ENCODE data around the gene ELMOD3. TPM values are rescaled to one million over a fixed set of nuclear protein-coding genes. Genes with fewer than 3 reads are reported as not detected.
"Not testable (repeated sequence)": the region's sequence is repeated elsewhere in the genome, so short reads cannot be mapped to it uniquely, and the experiment has no call there.

The ELMOD3 gene
- total RNA-seq, 1 experiment from 2014 or later = 18.1 TPM

GRCh38 chr2:85377083-85377482, 22.5 kb downstream of the ELMOD3 start:
- Histone ChIP-seq H3K4me2 (no peak overlapping the region), H3K4me3 (no peak overlapping the region), H3K36me3 (ENCODE audit: low read depth) (0 out of 2 replicates have a peak, but pooled peaks cover 4% of the 10 kb centered on the region), H3K9me3 (ENCODE audit: insufficient read depth, low read depth) (0 out of 2 replicates have a peak, but pooled peaks cover 7% of the 10 kb centered on the region), H3F3A (ENCODE audit: insufficient read depth, low read depth) (no peaks in the 10 kb centered on the region; the same call in 1 of the 2 replicates), H2AFZ (no peak overlapping the region), H3K79me2 (ENCODE audit: low read depth) (no peaks in the 10 kb centered on the region), H3K9me2 (ENCODE audit: insufficient read depth) (no peaks in the 10 kb centered on the region), H3K27me3 (ENCODE audit: insufficient read depth, low read depth) (no peaks in the 10 kb centered on the region), H3K4me1 (replicated peaks; ENCODE audit: insufficient read depth) (no peaks in the 10 kb centered on the region), H4K20me1 (ENCODE audit: insufficient read depth) (no peaks in the 10 kb centered on the region), H3K27ac (no peak overlapping the region)
- DNase-seq = no peak
- intact Hi-C loops (cut with micrococcal nuclease; ENCODE audit: unreplicated experiment) = no loop called here
- ChIA-PET POLR2A (ENCODE audit: unreplicated experiment) (no interaction called here), CTCF (no interaction called here)
- TF ChIP-seq CTCF (conservative IDR thresholded peaks at IDR 0.05) (no peak), EZH2 (IDR thresholded peaks at IDR 0.05; ENCODE audit: low read depth) (no peak)
- no TSS peak for BruUV-seq (replicated peaks)

- no peak for DNase-seq
- ChIA-PET POLR2A (ENCODE audit: unreplicated experiment) (no interaction called here), CTCF (no interaction called here)
- Histone ChIP-seq H3K36me3 (ENCODE audit: low read depth) (0 out of 2 replicates have a peak, but pooled peaks cover 4% of the 10 kb centered on the region), H3K4me2 (no peak overlapping the region), H3K27ac (no peak overlapping the region), H4K20me1 (ENCODE audit: insufficient read depth) (no peaks in the 10 kb centered on the region), H3K4me1 (replicated peaks; ENCODE audit: insufficient read depth) (peaks cover 7% of the 10 kb centered on the region), H3K4me3 (no peak overlapping the region), H3K9me3 (ENCODE audit: insufficient read depth, low read depth) (0 out of 2 replicates have a peak, but pooled peaks cover 7% of the 10 kb centered on the region), H3K79me2 (ENCODE audit: low read depth) (no peaks in the 10 kb centered on the region), H3F3A (ENCODE audit: insufficient read depth, low read depth) (peaks cover 5% of the 10 kb centered on the region), H2AFZ (no peak overlapping the region), H3K27me3 (ENCODE audit: insufficient read depth, low read depth) (no peaks in the 10 kb centered on the region), H3K9me2 (ENCODE audit: insufficient read depth) (no peaks in the 10 kb centered on the region)
- intact Hi-C loops (cut with micrococcal nuclease; ENCODE audit: unreplicated experiment) = no loop called here
- BruUV-seq (replicated peaks) = no TSS peak
- TF ChIP-seq EZH2 (IDR thresholded peaks at IDR 0.05; ENCODE audit: low read depth) (no peak), CTCF (conservative IDR thresholded peaks at IDR 0.05) (no peak)
These were observed 23.7 kb downstream of the ELMOD3 start for GRCh38 chr2:85378257-85378656.

DNA sequence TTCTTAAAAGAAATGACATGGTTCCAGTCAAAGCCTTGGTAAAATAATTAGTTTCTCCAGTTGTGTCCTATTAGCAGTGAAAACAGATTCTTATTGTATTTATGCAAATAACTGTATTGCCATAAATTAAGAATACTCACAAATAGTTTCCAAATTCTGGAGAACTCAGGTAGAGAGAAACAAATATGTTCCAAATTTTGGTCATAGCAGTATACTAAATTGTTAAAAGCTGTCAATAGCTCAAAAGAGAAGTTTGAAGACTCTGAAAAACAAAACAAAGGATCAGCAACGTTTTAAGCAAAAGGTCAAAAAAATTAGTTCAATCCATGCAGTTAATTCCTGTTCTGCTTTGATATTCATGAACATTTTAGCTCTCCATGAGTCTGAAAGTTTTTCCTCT, 25.5 kb downstream of the ELMOD3 start:
- H3K27ac ChIP-seq = no peak overlapping the region
- TF ChIP-seq CTCF (conservative IDR thresholded peaks at IDR 0.05) = no peak
- TF ChIP-seq EZH2 (IDR thresholded peaks at IDR 0.05; ENCODE audit: low read depth) = no peak
- H3K4me2 ChIP-seq = no peak overlapping the region
- CTCF ChIA-PET = no interaction called here
- H3F3A ChIP-seq (ENCODE audit: insufficient read depth, low read depth) = peaks cover 5% of the 10 kb centered on the region
- H3K4me3 ChIP-seq = no peak overlapping the region
- H4K20me1 ChIP-seq (ENCODE audit: insufficient read depth) = no peaks in the 10 kb centered on the region
- no peak for DNase-seq
- 0 out of 2 replicates have a peak, but pooled peaks cover 7% of the 10 kb centered on the region for H3K9me3 ChIP-seq (ENCODE audit: insufficient read depth, low read depth)
- no peaks in the 10 kb centered on the region for H3K79me2 ChIP-seq (ENCODE audit: low read depth)
- BruUV-seq (replicated peaks) = no TSS peak
- H3K4me1 ChIP-seq (replicated peaks; ENCODE audit: insufficient read depth) = peaks cover 12% of the 10 kb centered on the region
- 0 out of 2 replicates have a peak, but pooled peaks cover 4% of the 10 kb centered on the region for H3K36me3 ChIP-seq (ENCODE audit: low read depth)
- POLR2A ChIA-PET (ENCODE audit: unreplicated experiment) = no interaction called here
- intact Hi-C loops (cut with micrococcal nuclease; ENCODE audit: unreplicated experiment) = no loop called here
- no peak overlapping the region for H2AFZ ChIP-seq
- no peaks in the 10 kb centered on the region for H3K27me3 ChIP-seq (ENCODE audit: insufficient read depth, low read depth)
- no peaks in the 10 kb centered on the region for H3K9me2 ChIP-seq (ENCODE audit: insufficient read depth)

GRCh38 chr2:85383151-85383550, 28.6 kb downstream of the ELMOD3 start:
- H4K20me1 ChIP-seq (ENCODE audit: insufficient read depth); H3K36me3 ChIP-seq (ENCODE audit: low read depth); intact Hi-C loops (cut with micrococcal nuclease; ENCODE audit: unreplicated experiment); H3K9me2 ChIP-seq (ENCODE audit: insufficient read depth); BruUV-seq (replicated peaks); CTCF ChIA-PET; H3K27me3 ChIP-seq (ENCODE audit: insufficient read depth, low read depth); H3K4me3 ChIP-seq; H2AFZ ChIP-seq; H3F3A ChIP-seq (ENCODE audit: insufficient read depth, low read depth); H3K9me3 ChIP-seq (ENCODE audit: insufficient read depth, low read depth); H3K79me2 ChIP-seq (ENCODE audit: low read depth): not testable (repeated sequence)
- Histone ChIP-seq H3K4me2 (peak overlapping the region; percentile 16; the same call in 1 of the 2 replicates), H3K27ac (peak overlapping the region; percentile 46), H3K4me1 (replicated peaks; ENCODE audit: insufficient read depth) (peaks cover 12% of the 10 kb centered on the region)
- DNase-seq = peak in 1 of 2 experiments; percentile 50
- POLR2A ChIA-PET (ENCODE audit: unreplicated experiment) = interaction anchor here (0.6 kb wide), 3 partner anchors 28 to 32 kb away, joined by 3 to 31 read pairs (median 5); partner anchors contain the start of gene ELMOD3
